WTC11 (cell line): ENCODE results near the gene ATP6V1G1. TPM values are rescaled to one million over a fixed set of nuclear protein-coding genes. Genes with fewer than 3 reads are reported as not detected.

ENCODE experiments used
- ATAC-seq: fragments of 200-7000 bp; cut with Tn5 transposase; 2 replicates; pipeline ENCODE4 v1.10.0; 2021; ENCODE audit warnings: mild to moderate bottlenecking, moderate library complexity
- CTCF ChIA-PET: fragments of 300-600 bp; sonication (Branson Sonifier 250); formaldehyde crosslinking; loops from one replicate; lab custom pipeline; 2021; ENCODE audit warnings: antibody characterized with exemption; lab: Charles Lee
- POLR2A ChIA-PET: fragments of 350-600 bp; sonication (Branson Sonifier 250); formaldehyde crosslinking; loops from one replicate; lab custom pipeline; 2021; ENCODE audit warnings: antibody characterized with exemption; lab: Charles Lee
- DNase-seq: peaks from one replicate; pipeline ENCODE4 v3.0.0; 2021; ENCODE audit warnings: low spot score
- H3K27ac Mint-ChIP-seq: 2 replicates; pipeline ENCODE4 v1.8.0; 2021; ENCODE audit warnings: mixed read lengths
- H3K27me3 Mint-ChIP-seq: 2 replicates; pipeline ENCODE4 v1.8.0; 2021; ENCODE audit warnings: low read depth, mild to moderate bottlenecking, moderate library complexity, mixed read lengths
- H3K36me3 Mint-ChIP-seq: 2 replicates; pipeline ENCODE4 v1.8.0; 2021; ENCODE audit warnings: mixed read lengths
- H3K4me1 Mint-ChIP-seq: 2 replicates; pipeline ENCODE4 v1.8.0; 2022; ENCODE audit warnings: mixed read lengths
- H3K4me3 Mint-ChIP-seq: 2 replicates; pipeline ENCODE4 v1.8.0; 2021; ENCODE audit warnings: mild to moderate bottlenecking, moderate library complexity, mixed read lengths
- H3K9me3 Mint-ChIP-seq: 2 replicates; pipeline ENCODE4 v1.8.0; 2021; ENCODE audit warnings: mixed read lengths
- CREB1 ChIP-seq: sonication (generic); formaldehyde crosslinking; IDR thresholded peaks from 2 replicates; pipeline ENCODE4 v1.8.0; 2023; ENCODE audit warnings: mild to moderate bottlenecking, missing genetic modification reagents
- E2F5 ChIP-seq: sonication (generic); formaldehyde crosslinking; IDR thresholded peaks from 2 replicates; pipeline ENCODE4 v1.8.1; 2022; ENCODE audit warnings: mild to moderate bottlenecking, moderate library complexity, missing genetic modification reagents
- ETV6 ChIP-seq: sonication (generic); formaldehyde crosslinking; IDR thresholded peaks from 2 replicates; pipeline ENCODE4 v1.8.1; 2022; ENCODE audit warnings: mild to moderate bottlenecking, missing genetic modification reagents
- GRHL2 ChIP-seq: fragments of 250-450 bp; sonication (Bioruptor Pico); IDR thresholded peaks from 2 replicates; pipeline ENCODE4 v1.8.0; 2022; ENCODE audit warnings: mild to moderate bottlenecking, moderate library complexity; ENCODE audit not compliant: insufficient replicate concordance, severe bottlenecking
- GTF2I ChIP-seq: fragments of 250-450 bp; sonication (Bioruptor Pico); conservative IDR thresholded peaks from 2 replicates; pipeline ENCODE4 v1.4.0; 2021; ENCODE audit warnings: mild to moderate bottlenecking
- RORB ChIP-seq: fragments of 250-450 bp; sonication (Bioruptor Pico); IDR thresholded peaks from 2 replicates; pipeline ENCODE4 v1.9.0; 2021; ENCODE audit warnings: mild to moderate bottlenecking
- SOX15 ChIP-seq: fragments of 250-450 bp; sonication (Bioruptor Pico); IDR thresholded peaks from 2 replicates; pipeline ENCODE4 v1.9.0; 2021; ENCODE audit warnings: mild to moderate bottlenecking
- TP53 ChIP-seq: sonication (generic); formaldehyde crosslinking; IDR thresholded peaks from 2 replicates; pipeline ENCODE4 v1.8.1; 2023; ENCODE audit warnings: mild to moderate bottlenecking, missing genetic modification reagents
- USF2 ChIP-seq: sonication (generic); formaldehyde crosslinking; IDR thresholded peaks from 2 replicates; pipeline ENCODE4 v1.8.1; 2023; ENCODE audit warnings: mild to moderate bottlenecking, missing genetic modification reagents, moderate library complexity
- ZBTB21 ChIP-seq: sonication (generic); formaldehyde crosslinking; IDR thresholded peaks from 2 replicates; pipeline ENCODE4 v1.8.1; 2023; ENCODE audit warnings: mild to moderate bottlenecking, missing genetic modification reagents, borderline replicate concordance
- ZNF219 ChIP-seq: sonication (generic); formaldehyde crosslinking; IDR thresholded peaks from 2 replicates; pipeline ENCODE4 v1.8.0; 2023; ENCODE audit warnings: missing genetic modification reagents, mild to moderate bottlenecking, borderline replicate concordance
- ZNF416 ChIP-seq: fragments of 250-450 bp; sonication (Bioruptor Pico); IDR thresholded peaks from 2 replicates; pipeline ENCODE4 v1.9.0; 2021; ENCODE audit warnings: mild to moderate bottlenecking, inconsistent platforms
- ZNF425 ChIP-seq: fragments of 250-450 bp; sonication (Bioruptor Pico); conservative IDR thresholded peaks from 2 replicates; pipeline ENCODE4 v1.9.0; 2021; ENCODE audit warnings: mild to moderate bottlenecking
- ZNF512 ChIP-seq: sonication (generic); formaldehyde crosslinking; IDR thresholded peaks from 2 replicates; pipeline ENCODE4 v1.8.1; 2022; ENCODE audit warnings: missing genetic modification reagents, borderline replicate concordance
- ZNF532 ChIP-seq: fragments of 250-450 bp; sonication (Bioruptor Pico); IDR thresholded peaks from 2 replicates; pipeline ENCODE4 v1.9.0; 2021; ENCODE audit warnings: mild to moderate bottlenecking, borderline replicate concordance
- ZSCAN18 ChIP-seq: fragments of 250-450 bp; sonication (Bioruptor Pico); IDR thresholded peaks from 2 replicates; pipeline ENCODE4 v2.1.2; 2022; ENCODE audit warnings: mild to moderate bottlenecking, moderate library complexity
- total RNA-seq: library from RNA; stranded (reverse); gene quantifications from 3 replicates; pipeline ENCODE4 v1.2.3, GENCODE V29; 2021
- TF ChIP-seq, protein P1 (sequence below): sonication (generic); formaldehyde crosslinking; IDR thresholded peaks from 2 replicates; pipeline ENCODE4 v1.8.0; 2022; ENCODE audit warnings: mild to moderate bottlenecking, missing genetic modification reagents
- TF ChIP-seq, protein P2 (sequence below): sonication (generic); formaldehyde crosslinking; IDR thresholded peaks from 2 replicates; pipeline ENCODE4 v1.8.1; 2022; ENCODE audit warnings: mild to moderate bottlenecking, missing genetic modification reagents, moderate library complexity, borderline replicate concordance

Gene ATP6V1G1
- total RNA-seq, 1 experiment from 2014 or later, result 108 TPM

DNA sequence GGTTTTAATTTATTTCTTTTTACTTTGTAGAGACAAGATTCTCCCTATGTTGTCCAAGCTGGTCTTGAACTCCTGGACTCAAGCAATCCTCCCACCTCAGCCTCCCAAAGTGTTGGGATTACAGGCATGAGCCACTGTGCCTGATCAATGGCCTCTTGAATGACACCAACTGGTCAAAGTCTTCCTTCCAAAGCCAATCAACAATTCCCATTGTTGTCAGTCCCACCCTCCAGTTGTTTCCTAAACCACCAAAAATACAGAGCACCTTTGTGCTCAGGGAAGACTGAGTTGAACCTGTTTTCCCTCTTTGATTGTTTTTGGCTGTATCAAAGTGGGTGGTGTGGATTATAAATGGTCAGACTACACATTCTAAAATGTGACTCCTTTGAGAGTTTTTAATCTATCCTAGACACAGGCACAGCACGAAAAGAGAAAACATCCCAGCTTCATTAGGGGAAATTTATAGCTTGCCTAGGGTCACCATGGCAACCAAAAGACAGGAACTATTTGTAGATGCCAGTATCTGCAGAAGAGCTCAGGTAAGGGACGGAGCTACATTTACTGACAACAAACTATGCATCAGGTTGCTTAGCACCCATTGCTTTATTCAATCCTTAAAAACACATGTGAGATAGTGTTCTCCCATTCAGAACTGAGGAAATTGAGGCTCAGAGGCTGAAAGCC is 27.6 kb upstream of the ATP6V1G1 start (continued):
- TF ChIP-seq ZNF532 (CRISPR knock-in tag) (no peak), ZNF416 (no peak), CREB1 (no peak), ZNF512 (CRISPR knock-in tag) (no peak), USF2 (CRISPR knock-in tag) (no peak), ZBTB21 (CRISPR knock-in tag) (no peak), GTF2I (CRISPR knock-in tag) (no peak)

GRCh38 chr9:114560956-114561355 is 26.6 kb upstream of the ATP6V1G1 start:
- peaks cover 8% of the 10 kb centered on the region for H3K9me3 Mint-ChIP-seq
- H3K27ac Mint-ChIP-seq, result peak overlapping the region; percentile 50; the same call in 1 of the 2 replicates
- peaks cover 4% of the 10 kb centered on the region; the same call in 1 of the 2 replicates for H3K36me3 Mint-ChIP-seq
- H3K27me3 Mint-ChIP-seq, result no peaks in the 10 kb centered on the region
- ChIA-PET POLR2A (interaction anchor here (0.6 kb wide), 1 partner anchor 18 kb away, joined by 5 read pairs; no protein-coding TSS in a partner anchor), CTCF (interaction anchor here (1.2 kb wide), 1 partner anchor 56 kb away, joined by 3 read pairs; no protein-coding TSS in a partner anchor)
- H3K4me3 Mint-ChIP-seq, result no peak overlapping the region
- no peak for TF ChIP-seq ZNF425 (CRISPR knock-in tag)
- TF ChIP-seq, protein P1, sequence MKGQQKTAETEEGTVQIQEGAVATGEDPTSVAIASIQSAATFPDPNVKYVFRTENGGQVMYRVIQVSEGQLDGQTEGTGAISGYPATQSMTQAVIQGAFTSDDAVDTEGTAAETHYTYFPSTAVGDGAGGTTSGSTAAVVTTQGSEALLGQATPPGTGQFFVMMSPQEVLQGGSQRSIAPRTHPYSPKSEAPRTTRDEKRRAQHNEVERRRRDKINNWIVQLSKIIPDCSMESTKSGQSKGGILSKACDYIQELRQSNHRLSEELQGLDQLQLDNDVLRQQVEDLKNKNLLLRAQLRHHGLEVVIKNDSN (CRISPR knock-in tag), result no peak
- no peak for TF ChIP-seq ZBTB21 (CRISPR knock-in tag)
- TF ChIP-seq RORB (CRISPR knock-in tag), result no peak
- no peak for TF ChIP-seq CREB1
- no peak for TF ChIP-seq TP53 (CRISPR knock-in tag)
- TF ChIP-seq ZSCAN18 (CRISPR knock-in tag), result no peak
- no peak for TF ChIP-seq SOX15 (CRISPR knock-in tag)
- TF ChIP-seq, protein P2, sequence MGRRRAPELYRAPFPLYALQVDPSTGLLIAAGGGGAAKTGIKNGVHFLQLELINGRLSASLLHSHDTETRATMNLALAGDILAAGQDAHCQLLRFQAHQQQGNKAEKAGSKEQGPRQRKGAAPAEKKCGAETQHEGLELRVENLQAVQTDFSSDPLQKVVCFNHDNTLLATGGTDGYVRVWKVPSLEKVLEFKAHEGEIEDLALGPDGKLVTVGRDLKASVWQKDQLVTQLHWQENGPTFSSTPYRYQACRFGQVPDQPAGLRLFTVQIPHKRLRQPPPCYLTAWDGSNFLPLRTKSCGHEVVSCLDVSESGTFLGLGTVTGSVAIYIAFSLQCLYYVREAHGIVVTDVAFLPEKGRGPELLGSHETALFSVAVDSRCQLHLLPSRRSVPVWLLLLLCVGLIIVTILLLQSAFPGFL (CRISPR knock-in tag), result no peak
- TF ChIP-seq GRHL2 (CRISPR knock-in tag), result no peak
- TF ChIP-seq ETV6, result no peak
- no peak for TF ChIP-seq E2F5 (CRISPR knock-in tag)
- no peak for TF ChIP-seq ZNF219
- H3K4me1 Mint-ChIP-seq, result peaks cover 5% of the 10 kb centered on the region; the same call in 1 of the 2 replicates
- no peak for DNase-seq
- no peak for ATAC-seq
